Stimulated activated CD4-positive, alpha-beta T cell treated with anti-CD3 and anti-CD28 coated beads, Interleukin-15, amount 100 ng/mL, for 24 hours (primary cell): ENCODE results near the gene DNAJC4.

Source experiments
- DNase-seq: peaks from one replicate; pipeline ENCODE4 v3.0.0-alpha.2; 2020

The DNAJC4 gene

DNA sequence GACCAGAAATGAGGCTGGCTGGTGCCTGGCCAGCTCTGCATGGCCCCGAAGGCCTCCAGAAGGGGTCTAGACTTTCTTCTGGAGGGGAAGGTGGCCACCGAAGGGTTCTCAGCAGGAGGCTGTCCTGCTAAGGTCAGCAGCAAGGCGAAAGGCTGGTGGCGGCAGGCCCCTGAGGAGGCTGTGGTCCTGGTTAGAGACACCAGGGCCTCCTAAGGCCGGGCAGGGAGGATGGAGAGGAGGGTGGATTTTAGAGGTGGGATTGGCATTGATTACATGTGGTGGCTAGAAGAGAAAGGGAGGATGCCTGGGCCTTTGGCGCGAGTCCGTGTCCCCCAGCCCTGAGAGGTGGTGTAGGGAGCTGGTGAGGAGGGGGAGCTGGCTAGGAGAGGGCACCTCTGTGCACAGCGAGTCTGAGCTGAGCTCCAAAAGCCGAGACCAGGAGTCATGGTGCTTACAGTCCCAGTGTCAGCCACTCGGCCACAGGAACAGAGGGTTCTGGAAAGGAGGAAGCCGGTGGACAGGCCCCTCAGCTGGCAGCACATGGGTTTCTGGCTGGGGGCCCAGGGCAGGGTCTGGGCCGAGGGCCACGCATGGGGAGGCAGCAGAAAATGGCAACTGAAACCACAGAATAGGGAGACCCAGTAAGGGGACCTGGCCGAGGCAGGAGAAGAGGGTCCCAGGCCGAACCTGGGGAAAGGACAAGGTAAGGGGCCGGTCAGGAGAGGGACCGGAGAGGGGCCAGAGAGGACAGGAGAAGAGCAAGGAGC is 21.4 kb upstream of the DNAJC4 start:
- no peak for DNase-seq

DNA sequence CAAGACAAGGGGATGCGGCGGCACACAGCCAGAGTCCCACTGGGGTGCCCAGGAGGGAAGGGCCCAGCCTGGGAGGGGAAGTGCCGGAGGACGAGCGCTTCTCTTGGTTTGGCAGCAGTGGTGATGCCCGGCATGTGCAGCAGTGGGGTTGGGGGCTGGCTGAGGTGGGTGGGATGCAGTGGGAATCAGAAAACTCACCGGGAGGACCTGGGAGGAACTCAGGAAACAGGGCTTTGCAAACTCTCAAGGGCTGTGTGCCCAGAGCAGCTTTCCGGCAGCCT is 20.8 kb upstream of the DNAJC4 start:
- no peak for DNase-seq

DNA sequence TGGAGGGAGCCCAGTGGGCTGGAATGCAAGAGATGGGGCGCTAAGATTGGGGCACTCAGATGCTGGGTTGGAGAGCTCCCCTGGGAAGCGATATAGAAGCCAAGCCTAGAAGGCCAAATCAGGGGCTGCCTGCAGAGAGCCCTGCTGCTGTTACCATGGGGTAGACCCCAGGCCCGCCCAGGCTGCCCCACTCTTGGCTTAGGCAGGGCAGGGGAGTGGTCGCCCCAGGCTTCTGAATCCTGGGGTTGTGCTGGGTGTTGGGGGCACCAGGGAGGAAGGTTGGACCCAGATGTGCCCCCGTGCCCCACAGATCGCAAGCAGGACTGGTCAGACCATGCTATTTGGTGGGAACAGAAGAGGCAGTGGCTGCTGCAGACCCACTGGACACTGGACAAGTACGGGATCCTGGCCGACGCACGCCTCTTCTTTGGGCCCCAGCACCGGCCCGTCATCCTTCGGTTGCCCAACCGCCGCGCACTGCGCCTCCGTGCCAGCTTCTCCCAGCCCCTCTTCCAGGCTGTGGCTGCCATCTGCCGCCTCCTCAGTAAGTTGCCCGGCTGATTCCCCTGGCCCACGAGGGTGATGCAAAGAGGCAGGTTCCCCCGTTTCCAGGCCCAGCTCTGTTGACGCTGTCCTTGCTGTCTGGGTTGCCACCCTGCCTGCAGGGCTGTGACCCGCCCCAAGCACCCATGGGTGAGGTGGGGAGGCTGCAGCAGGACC is 19.9 kb upstream of the DNAJC4 start:
- no peak for DNase-seq

DNA sequence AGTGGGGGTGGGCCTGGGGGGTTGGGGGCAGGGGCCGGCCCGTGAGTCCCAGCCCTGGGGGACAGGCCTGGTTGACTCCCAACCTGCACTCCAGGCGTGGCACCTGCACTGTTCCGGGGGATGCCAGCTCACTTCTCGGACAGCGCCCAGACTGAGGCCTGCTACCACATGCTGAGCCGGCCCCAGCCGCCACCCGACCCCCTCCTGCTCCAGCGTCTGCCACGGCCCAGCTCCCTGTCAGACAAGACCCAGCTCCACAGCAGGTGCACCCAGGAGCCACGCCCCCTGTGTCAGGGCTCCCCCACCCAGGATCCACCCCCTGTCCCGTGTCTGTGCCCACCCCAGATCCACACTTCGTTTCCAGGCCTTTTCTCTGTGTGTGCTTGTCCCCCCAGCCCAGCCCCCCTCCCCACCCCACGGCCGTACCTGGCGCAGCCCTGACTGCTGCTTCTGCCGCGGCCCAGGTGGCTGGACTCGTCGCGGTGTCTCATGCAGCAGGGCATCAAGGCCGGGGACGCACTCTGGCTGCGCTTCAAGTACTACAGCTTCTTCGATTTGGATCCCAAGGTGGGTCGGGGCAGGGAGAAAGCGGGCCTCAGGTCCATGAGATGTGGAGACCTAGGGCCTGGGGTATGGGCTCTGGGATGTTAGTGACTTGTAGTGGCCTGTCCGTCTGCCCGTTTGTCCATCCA is 19.0 kb upstream of the DNAJC4 start:
- no peak for DNase-seq

DNA sequence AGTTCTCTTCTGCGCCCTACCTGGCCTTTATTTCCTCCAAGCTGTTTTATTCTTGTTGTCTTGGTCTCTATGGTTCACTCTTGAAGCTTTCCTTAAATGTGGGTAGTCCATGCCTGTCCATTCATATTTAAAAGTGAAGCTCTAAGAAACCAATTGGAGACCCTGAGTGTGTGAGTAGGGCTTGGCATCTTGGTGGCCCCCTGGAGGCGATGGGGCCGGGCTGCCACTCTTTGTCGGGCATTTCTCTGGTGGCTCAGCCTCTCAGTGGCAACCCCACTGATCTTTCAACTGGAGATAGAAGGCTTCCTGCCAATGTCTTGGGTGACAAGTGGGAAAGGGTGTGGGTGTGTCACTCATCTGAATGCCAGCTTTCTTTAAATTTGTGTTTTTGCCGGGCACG is 13.5 kb upstream of the DNAJC4 start:
- DNase-seq, result no peak

DNA sequence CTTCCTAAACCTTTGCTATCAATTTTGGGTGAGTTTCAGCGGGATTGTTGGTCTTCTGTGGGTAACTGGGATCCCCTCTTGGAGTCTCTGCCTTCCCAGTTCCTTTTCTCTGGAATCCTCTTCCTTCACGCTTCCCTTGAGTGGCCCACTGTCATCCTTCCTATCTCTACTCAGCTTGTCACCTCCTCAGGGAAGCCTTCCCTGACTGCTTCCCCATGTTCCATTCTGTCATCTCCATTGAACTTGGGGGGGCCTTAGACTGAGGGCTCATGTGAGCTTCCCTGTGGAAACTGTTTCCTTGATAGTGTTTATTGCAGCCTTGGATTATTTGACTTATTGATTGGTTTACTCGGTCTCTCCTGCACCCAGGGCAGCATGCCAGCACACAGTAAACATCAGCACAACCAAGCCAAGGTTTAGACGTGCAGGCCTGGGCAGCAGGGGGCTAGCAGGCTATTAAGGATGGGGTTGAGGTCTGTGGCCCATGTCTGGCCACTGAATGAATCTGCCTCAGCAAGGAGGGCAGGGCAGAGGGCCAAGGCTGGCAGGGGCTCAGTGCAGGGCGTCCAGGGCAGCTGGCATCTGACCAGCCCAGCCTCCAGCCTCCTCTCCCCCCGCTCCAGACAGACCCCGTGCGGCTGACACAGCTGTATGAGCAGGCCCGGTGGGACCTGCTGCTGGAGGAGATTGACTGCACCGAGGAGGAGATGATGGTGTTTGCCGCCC is 11.6 kb upstream of the DNAJC4 start:
- DNase-seq, result no peak

DNA sequence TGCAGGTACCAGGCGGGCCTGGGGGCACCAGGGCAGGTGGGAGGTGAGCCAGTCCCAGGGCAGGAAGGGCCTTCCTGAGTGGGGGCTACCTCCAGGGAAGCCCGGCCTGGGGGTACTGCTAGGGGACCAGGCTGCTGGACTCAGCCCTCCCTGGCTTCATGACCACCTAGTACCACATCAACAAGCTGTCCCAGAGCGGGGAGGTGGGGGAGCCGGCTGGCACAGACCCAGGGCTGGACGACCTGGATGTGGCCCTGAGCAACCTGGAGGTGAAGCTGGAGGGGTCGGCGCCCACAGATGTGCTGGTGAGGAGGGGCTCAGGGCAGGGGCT is 11.0 kb upstream of the DNAJC4 start:
- DNase-seq, result no peak

DNA sequence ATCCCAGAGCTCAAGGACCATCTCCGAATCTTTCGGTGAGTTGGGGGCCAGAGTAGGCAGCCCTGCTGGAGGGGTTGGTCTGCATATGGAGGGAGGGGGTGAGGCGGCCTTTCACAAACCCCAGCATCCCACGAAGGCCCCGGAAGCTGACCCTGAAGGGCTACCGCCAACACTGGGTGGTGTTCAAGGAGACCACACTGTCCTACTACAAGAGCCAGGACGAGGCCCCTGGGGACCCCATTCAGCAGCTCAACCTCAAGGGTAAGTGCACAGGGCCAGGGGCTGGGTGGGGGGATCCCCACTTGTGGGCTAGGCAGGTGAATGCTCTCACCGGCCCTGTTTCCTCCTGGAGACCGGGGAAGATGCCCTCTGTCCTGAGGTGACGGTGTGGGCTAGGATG is 10.6 kb upstream of the DNAJC4 start:
- no peak for DNase-seq

DNA sequence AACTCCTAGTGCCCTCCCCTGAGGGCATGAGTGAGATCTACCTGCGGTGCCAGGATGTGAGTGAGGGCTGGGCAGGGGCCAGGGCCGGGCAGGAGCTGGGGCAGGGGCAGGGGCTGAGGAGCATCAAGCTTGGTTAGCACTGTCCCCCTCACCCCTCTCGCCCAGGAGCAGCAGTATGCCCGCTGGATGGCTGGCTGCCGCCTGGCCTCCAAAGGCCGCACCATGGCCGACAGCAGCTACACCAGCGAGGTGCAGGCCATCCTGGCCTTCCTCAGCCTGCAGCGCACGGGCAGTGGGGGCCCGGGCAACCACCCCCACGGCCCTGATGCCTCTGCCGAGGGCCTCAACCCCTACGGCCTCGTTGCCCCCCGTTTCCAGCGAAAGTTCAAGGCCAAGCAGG is 10.1 kb upstream of the DNAJC4 start:
- DNase-seq, result no peak

DNA sequence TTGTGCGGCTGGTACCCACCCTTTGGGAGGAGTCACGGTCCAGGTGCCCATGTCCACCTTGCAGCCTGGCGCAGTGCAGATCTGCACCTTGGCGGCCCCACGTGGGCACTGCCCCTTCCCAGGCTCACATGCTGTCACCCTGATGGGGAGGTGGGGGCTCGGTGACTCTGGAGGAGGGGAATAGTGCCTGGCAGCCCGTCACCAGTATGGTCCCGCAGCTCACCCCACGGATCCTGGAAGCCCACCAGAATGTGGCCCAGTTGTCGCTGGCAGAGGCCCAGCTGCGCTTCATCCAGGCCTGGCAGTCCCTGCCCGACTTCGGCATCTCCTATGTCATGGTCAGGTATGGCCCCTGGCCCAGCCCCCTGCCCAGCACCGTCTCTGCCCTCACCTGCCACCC is 9.6 kb upstream of the DNAJC4 start:
- DNase-seq, result no peak

DNA sequence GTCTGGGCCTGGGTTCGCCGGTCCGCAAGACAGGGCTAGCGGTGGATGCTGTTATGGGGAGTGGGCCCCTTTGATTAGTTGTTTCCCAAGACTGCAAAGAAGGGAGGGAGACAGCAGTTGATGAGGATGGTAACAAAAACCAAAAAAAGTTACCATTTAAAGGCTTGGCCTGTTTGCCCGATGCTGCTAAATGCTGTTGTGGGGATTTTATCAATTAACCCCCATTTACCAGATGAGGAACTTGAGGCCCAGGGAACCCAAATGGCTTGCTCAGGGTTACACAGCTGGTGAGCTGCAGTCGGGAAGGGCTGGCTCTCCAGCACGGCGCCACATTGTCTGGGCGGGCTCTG is 7.7 kb upstream of the DNAJC4 start:
- no peak for DNase-seq

DNA sequence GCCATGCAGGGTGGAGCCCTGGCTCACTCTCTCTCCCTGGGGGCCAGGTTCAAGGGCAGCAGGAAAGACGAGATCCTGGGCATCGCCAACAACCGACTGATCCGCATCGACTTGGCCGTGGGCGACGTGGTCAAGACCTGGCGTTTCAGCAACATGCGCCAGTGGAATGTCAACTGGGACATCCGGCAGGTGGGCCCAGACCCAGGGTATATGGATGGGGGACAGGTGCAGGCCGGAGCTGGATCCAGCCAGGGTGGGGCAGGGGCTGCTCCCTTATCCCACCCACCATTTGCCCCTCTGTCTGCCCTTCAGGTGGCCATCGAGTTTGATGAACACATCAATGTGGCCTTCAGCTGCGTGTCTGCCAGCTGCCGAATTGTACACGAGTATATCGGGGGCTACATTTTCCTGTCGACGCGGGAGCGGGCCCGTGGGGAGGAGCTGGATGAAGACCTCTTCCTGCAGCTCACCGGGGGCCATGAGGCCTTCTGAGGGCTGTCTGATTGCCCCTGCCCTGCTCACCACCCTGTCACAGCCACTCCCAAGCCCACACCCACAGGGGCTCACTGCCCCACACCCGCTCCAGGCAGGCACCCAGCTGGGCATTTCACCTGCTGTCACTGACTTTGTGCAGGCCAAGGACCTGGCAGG is 7.2 kb upstream of the DNAJC4 start:
- DNase-seq, result peak; percentile 18

DNA sequence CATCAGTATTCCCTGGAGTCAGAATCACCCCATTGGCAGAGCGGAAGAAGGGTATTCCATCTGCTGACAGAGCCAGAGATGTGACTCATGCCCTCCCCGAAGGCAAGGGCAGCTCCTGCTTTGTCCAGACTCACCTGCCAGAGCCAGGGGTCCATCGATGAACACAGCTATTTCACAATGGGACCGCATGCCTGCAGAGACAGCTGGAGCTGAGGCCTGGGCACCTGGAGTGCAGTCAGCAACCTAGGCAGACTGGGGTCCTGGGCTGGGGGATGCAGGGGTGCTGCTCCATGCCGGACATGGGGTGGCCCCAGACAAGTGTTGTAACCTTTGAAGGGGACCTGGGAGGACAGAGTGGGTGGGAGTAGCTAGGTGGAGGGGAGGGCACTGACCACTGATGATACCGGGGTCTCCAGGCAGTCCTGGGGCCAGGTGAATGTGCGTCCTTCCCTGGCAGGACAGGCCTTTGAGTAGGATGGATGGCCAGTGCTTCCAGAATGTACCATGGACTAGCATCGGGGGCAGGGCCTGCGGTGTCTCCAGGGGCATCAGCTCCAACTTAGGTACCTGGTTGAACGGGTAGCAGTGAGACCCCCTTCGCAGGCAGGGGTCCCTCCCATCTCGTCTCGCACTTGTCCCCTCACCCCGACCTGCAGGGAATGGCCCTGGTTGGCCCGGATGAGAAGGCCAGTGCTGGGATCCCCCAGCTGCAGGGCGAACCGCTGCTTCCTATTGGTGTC is 6.0 kb upstream of the DNAJC4 start:
- peak; percentile 20 for DNase-seq

DNA sequence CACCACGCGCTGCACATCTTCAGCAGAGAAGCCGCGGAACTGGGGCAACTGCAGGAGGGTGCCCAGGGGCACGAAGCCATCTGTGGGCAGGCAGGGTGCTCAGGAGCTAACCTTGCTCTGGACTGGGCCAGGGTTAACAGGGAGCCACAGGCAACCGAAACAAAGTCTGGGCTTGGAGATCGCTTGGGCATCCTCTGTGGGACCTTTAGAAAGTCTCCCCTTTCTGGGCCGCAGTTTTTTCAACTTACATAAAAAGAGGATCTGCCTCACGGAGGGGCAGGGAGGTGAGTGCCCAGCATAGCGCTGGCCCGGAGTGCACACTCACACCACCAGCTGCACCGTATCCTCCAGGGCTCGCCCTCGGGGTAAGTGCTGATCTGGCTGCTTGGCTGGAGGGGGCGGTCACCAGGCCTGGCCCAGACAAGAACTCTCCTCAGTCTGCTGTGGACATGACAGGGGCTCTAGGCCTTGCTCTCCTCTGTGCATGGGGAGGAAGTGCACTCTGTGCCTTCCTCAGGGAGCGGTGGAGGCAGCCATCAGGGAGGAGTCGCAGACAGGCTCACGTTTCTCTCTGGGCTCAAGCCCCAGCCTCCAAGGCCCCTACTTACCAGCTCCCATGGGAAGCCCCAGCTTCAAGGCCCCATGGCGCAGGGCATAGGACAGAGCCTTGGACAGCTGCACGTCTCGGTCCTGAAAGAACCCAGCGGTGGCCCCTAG is 5.3 kb upstream of the DNAJC4 start:
- DNase-seq, result no peak

DNA sequence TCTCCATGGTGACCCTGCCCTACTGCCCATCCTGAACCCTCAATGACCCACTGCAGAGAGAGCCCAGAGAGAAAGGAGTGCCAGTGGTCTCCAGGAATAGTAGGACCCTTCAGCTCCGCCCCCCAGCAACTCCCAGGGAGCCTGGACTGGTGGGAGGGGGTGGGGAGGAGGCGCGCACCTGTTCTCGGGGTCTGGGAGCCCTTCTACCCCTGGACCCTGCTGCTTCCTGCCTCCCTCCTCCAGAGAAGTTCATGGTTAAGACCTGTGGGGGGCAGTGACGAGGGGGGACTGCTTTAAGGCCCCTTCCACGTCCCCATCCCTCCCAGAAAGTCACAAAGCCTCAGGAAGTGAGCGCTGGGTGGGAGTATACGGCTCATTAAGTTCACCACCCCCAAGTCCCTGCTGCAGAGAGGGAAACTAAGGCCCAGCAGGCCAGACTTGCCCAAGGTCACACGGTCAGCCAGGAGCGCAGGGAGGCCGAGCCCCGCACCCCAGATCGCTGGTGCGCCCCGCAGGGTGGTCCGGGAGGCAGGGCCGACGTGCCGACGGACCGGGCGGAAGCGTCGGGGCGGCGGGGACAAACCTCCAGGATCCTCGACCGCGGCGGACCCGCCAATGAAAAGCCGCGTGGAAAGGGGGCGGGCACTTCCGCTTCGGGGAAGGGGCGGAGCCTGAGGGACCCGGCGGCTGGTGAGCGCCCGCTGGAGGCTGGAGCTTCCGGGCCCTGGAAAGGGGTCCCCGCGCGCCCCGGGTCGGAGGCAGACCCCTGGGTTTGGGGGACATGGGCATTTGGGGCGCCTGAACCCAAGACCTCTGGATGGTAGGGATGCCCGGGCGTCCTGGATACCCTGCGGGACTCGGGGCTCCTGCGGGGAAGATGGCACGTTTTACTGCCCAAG is 4.5 kb upstream of the DNAJC4 start, which contains the start of the genes NUDT22 and TRPT1:
NUDT22 (plus strand) TSS at position 667 of the 899 bp plus-strand sequence. CDS start 379 bp downstream, outside the sequence.
TRPT1 (minus strand) TSS at position 579 of the 899 bp plus-strand sequence; CDS start at position 253, 326 bp downstream.
- peak; percentile 97 for DNase-seq

DNA sequence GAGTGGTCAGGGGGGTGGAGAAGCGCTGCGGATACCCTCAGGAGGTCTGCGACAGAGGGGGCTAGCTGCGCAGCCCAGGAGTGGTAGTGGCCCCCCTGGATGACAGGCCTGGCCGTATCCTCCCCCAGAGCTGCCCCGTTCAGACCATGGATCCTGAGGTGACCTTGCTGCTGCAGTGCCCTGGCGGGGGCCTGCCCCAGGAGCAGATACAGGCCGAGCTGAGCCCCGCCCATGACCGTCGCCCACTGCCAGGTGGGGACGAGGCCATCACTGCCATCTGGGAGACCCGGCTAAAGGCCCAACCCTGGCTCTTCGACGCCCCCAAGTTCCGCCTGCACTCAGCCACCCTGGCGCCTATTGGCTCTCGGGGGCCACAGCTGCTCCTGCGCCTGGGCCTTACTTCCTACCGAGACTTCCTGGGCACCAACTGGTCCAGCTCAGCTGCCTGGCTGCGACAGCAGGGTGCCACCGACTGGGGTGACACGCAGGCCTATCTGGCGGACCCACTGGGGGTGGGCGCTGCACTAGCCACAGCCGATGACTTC is 3.8 kb upstream of the DNAJC4 start:
- peak; percentile 82 for DNase-seq

DNA sequence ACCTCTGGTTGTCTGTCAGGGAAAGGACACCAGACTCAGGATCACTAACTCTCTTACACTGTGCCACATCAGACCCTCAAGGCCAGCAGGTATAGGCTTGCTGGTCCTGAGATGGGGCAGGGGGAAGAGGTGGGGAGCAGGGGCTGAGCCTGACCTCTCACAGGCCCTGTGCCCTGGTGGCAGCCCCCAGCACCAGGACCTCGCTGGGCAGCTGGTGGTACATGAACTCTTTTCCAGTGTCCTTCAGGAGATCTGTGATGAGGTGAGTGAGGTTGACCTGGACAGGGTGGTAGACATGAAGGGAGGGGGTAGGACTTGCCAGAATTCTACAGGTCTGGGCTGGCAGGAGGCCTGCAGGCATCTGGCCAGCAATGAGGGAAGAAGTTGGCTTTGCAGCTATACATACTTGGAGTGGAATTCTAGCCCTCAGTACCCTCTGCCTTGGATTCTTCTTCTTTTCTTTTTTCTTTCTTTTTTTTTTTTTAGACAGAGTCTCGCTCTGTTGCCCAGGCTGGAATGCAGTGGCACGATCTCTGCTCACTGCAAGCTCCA is 2.9 kb upstream of the DNAJC4 start:
- no peak for DNase-seq

DNA sequence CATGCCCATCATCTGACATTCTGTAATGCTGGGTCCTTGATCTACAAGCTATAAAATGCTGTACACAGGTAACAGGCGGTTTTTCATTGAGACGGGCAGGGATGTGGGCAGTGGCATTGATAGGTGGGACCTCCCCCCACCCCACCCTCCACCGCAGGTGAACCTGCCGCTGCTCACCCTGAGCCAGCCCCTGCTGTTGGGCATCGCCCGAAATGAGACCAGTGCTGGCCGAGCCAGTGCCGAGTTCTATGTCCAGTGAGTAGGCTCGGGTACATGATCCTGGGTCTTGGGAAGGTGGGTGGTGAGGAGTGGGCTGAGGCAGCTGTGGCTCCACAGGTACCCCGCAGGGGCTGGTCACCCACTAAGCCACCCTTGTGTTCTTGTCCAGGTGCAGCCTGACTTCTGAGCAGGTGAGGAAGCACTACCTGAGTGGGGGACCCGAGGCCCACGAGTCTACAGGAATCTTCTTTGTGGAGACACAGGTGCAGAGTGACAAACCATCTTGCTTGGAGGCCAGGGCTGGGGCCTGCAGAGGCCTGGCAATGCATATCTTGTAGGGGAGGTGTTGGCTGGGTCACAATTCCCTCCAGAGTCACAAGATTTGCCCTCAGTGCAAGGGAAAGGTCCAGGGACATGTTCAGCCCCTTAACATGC is 1.1 kb upstream of the DNAJC4 start:
- DNase-seq, result no peak

DNA sequence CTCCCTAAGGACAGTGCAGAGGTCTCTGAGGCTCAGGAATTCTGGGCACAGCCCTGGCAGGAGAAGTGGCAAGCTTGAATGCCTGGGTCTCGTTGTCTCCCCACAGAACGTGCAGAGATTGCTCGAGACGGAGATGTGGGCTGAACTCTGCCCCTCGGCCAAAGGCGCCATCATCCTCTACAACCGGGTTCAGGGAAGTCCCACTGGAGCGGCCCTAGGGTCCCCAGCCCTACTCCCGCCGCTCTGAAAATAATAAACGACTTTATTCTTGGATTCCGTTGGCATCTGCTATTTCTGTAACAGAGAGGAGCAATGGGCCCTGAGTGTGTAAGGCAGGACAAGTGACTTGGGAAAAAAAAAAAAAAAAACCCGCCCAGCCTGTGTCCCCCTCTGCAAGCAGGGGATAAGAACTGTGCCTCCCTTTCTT is 591 bp upstream of the DNAJC4 start:
- no peak for DNase-seq
